GM19035 (cell line): Measurements from ENCODE around the gene PDCD2L.
"Not testable (repeated sequence)": the region's sequence is repeated elsewhere in the genome, so short reads cannot be mapped to it uniquely, and the experiment has no call there.

Source experiments
- ATAC-seq: cut with Tn5 transposase; IDR thresholded peaks from one replicate; pipeline ENCODE4 v1.9.1; 2021; ENCODE audit not compliant: unreplicated experiment

PDCD2L gene

GRCh38 chr19:34404109-34404909, at the start of gene PDCD2L:
Gene PDCD2L (plus strand): TSS chr19:34404399. CDS start chr19:34404431, 32 bp downstream.
- ATAC-seq, result peak; percentile 87

GRCh38 chr19:34355201-34355600, 49.0 kb upstream of the PDCD2L start:
- no peak for ATAC-seq

GRCh38 chr19:34356875-34357274, 47.3 kb upstream of the PDCD2L start:
- no peak for ATAC-seq

GRCh38 chr19:34357431-34357830, 46.8 kb upstream of the PDCD2L start:
- ATAC-seq, result no peak

- ATAC-seq, result peak; percentile 89
These were observed 44.9 kb upstream of the PDCD2L start for GRCh38 chr19:34359140-34359953.

- ATAC-seq, result no peak
These were observed 44.3 kb upstream of the PDCD2L start for GRCh38 chr19:34359954-34360315.

GRCh38 chr19:34360354-34360909, 43.8 kb upstream of the PDCD2L start:
- no peak for ATAC-seq

GRCh38 chr19:34362679-34363069, 41.5 kb upstream of the PDCD2L start:
- no peak for ATAC-seq

GRCh38 chr19:34363094-34363493, 41.1 kb upstream of the PDCD2L start:
- no peak for ATAC-seq

- ATAC-seq, result no peak
These were observed 40.3 kb upstream of the PDCD2L start for GRCh38 chr19:34363930-34364329.

GRCh38 chr19:34364462-34364829, 39.8 kb upstream of the PDCD2L start:
- no peak for ATAC-seq

GRCh38 chr19:34364830-34365462, 39.3 kb upstream of the PDCD2L start, which contains the start of gene GPI:
Gene GPI (plus strand): TSS chr19:34365196. CDS start chr19:34365267, 71 bp downstream.
- peak; percentile 67 for ATAC-seq

GRCh38 chr19:34365463-34366401, 38.5 kb upstream of the PDCD2L start:
- peak; percentile 2 for ATAC-seq

GRCh38 chr19:34366738-34367623, 37.2 kb upstream of the PDCD2L start:
- ATAC-seq, result no peak

GRCh38 chr19:34367624-34367957, 36.6 kb upstream of the PDCD2L start:
- no peak for ATAC-seq

GRCh38 chr19:34368338-34368737, 35.9 kb upstream of the PDCD2L start:
- ATAC-seq, result no peak

- not testable (repeated sequence) for ATAC-seq
These were observed 35.0 kb upstream of the PDCD2L start for GRCh38 chr19:34369166-34369565.

GRCh38 chr19:34370117-34370516, 34.1 kb upstream of the PDCD2L start:
- ATAC-seq, result no peak

- no peak for ATAC-seq
These were observed 33.2 kb upstream of the PDCD2L start for GRCh38 chr19:34370983-34371382.
